Mesendoderm (in vitro differentiated cells): ENCODE measurements around the gene MTCP1. TPM values are rescaled to one million over a fixed set of nuclear protein-coding genes. Genes with fewer than 3 reads are reported as not detected.

Experiments
- DNase-seq: peaks from one replicate; pipeline ENCODE4 v3.0.0; 2013
- H2AK5ac ChIP-seq: 2 replicates; pipeline ENCODE4 v1.6.1; 2013; ENCODE audit warnings: low read length, inconsistent platforms
- H2BK120ac ChIP-seq: 2 replicates; pipeline ENCODE4 v1.6.1; 2013; ENCODE audit warnings: low read depth, mild to moderate bottlenecking, low read length, moderate library complexity, mixed read lengths
- H2BK15ac ChIP-seq: replicated peaks from 2 replicates; pipeline ENCODE4 v1.6.1; 2013; ENCODE audit warnings: low read depth, mild to moderate bottlenecking, moderate library complexity
- H2BK5ac ChIP-seq: 2 replicates; pipeline ENCODE4 v1.6.1; 2013; ENCODE audit warnings: low read length, inconsistent platforms
- H3K18ac ChIP-seq: 2 replicates; pipeline ENCODE4 v1.6.1; 2013; ENCODE audit warnings: mild to moderate bottlenecking, low read length, mixed read lengths
- H3K23ac ChIP-seq: one replicate; pipeline ENCODE4 v1.6.1; 2013; ENCODE audit warnings: low read length
- H3K27ac ChIP-seq: 2 replicates; pipeline ENCODE4 v1.5.1; 2013; ENCODE audit warnings: low read depth, mild to moderate bottlenecking, inconsistent platforms, low read length, moderate library complexity
- H3K27me3 ChIP-seq: 2 replicates; pipeline ENCODE4 v1.6.1; 2013; ENCODE audit warnings: low read length, control low read depth, mild to moderate bottlenecking, inconsistent platforms; ENCODE audit not compliant: insufficient read depth, poor library complexity
- H3K36me3 ChIP-seq: 2 replicates; pipeline ENCODE4 v1.6.1; 2013; ENCODE audit warnings: low read length, inconsistent platforms; ENCODE audit not compliant: control insufficient read depth, insufficient read depth
- H3K4ac ChIP-seq: one replicate; pipeline ENCODE4 v1.6.1; 2013; ENCODE audit warnings: low read depth, mild to moderate bottlenecking, low read length, moderate library complexity
- H3K4me1 ChIP-seq: 2 replicates; pipeline ENCODE4 v1.6.1; 2013; ENCODE audit warnings: low read depth, low read length, inconsistent platforms; ENCODE audit not compliant: control insufficient read depth
- H3K4me2 ChIP-seq: 2 replicates; pipeline ENCODE4 v1.6.1; 2013; ENCODE audit warnings: low read length
- H3K4me3 ChIP-seq: 2 replicates; pipeline ENCODE4 v1.5.1; 2013; ENCODE audit warnings: mild to moderate bottlenecking, low read length
- H3K56ac ChIP-seq: one replicate; pipeline ENCODE4 v1.6.1; 2013; ENCODE audit warnings: low read length
- H3K79me1 ChIP-seq: 2 replicates; pipeline ENCODE4 v1.6.1; 2013; ENCODE audit warnings: low read length, inconsistent platforms
- H3K79me2 ChIP-seq: 2 replicates; pipeline ENCODE4 v1.6.1; 2013; ENCODE audit warnings: mild to moderate bottlenecking, low read length; ENCODE audit not compliant: control insufficient read depth, insufficient read depth
- H3K9ac ChIP-seq: 2 replicates; pipeline ENCODE4 v1.6.1; 2013; ENCODE audit warnings: low read length, inconsistent platforms
- H4K5ac ChIP-seq: one replicate; pipeline ENCODE4 v1.6.1; 2013; ENCODE audit warnings: low read length
- H4K8ac ChIP-seq: one replicate; pipeline ENCODE4 v1.6.1; 2013; ENCODE audit warnings: low read depth, mild to moderate bottlenecking, control low read depth, low read length, moderate library complexity
- WGBS: extraction: QIAGEN DNeasy Blood & Tissue Kit; methylation state at CpG from one replicate; pipeline ENCODE4 v1.1.7; 2013; ENCODE audit warnings: low lambda C conversion rate, missing lambda C conversion rate; ENCODE audit not compliant: insufficient coverage; ENCODE audit errors: extremely low coverage; 5-methylcytosine and 5-hydroxymethylcytosine counted together
- polyA plus RNA-seq, 2 experiments: library from polyadenylated mRNA; stranded (reverse); fragments of 200-250 nt; gene quantifications; one replicate each; pipeline ENCODE4 v1.2.3, GENCODE V29; 2013

MTCP1 gene
- 18.8 TPM for polyA plus RNA-seq (2013, experiment 1 of 2)
- polyA plus RNA-seq (2013, experiment 2 of 2) = 21.3 TPM

- H3K27ac ChIP-seq = peak within 1 kb of the TSS; percentile 44
- H3K36me3 ChIP-seq = no peaks in the 10 kb centered on the region
- no peaks in the 10 kb centered on the region for H3K4me1 ChIP-seq
- peak; percentile 86 for DNase-seq
- H3K18ac ChIP-seq = peak within 1 kb of the TSS; percentile 42
- peaks cover 3% of the 10 kb centered on the region for H3K79me2 ChIP-seq
- no peaks in the 10 kb centered on the region for H3K79me1 ChIP-seq
- peak within 1 kb of the TSS; percentile 98 for H3K56ac ChIP-seq
- H4K8ac ChIP-seq = no peak within 1 kb of the TSS
- peak within 1 kb of the TSS; percentile 91 for H3K4me3 ChIP-seq
- peak within 1 kb of the TSS; percentile 81 for H3K4ac ChIP-seq
- H2BK120ac ChIP-seq = no peak within 1 kb of the TSS
- no peak within 1 kb of the TSS for H2AK5ac ChIP-seq
- H3K9ac ChIP-seq = peak within 1 kb of the TSS; percentile 88
- H2BK5ac ChIP-seq = no peak within 1 kb of the TSS
- peak within 1 kb of the TSS; percentile 59 for H3K4me2 ChIP-seq
- no CpG with 5 or more reads among the region's 81 CpGs for WGBS
- no peak within 1 kb of the TSS for H3K23ac ChIP-seq
- no peaks in the 10 kb centered on the region for H3K27me3 ChIP-seq
- no peak within 1 kb of the TSS for H2BK15ac ChIP-seq
- H4K5ac ChIP-seq = no peak within 1 kb of the TSS
These were observed at the start of gene MTCP1, which contains the start of the genes BRCC3 and CMC4 for GRCh38 chrX:155070975-155071693. TSS of gene MTCP1 (minus strand) at chrX:155071136. CDS start at chrX:155066010, 5,126 bp downstream. TSS of gene BRCC3 (plus strand) at chrX:155071508. CDS start at chrX:155071528, 20 bp downstream. TSS of gene CMC4 (minus strand) at chrX:155071136. CDS start at chrX:155064023, 7,113 bp downstream.

- no peak overlapping the region for H2AK5ac ChIP-seq
- no CpG with 5 or more reads among the region's 1 CpG for WGBS
- H3K79me1 ChIP-seq = no peaks in the 10 kb centered on the region
- H3K27me3 ChIP-seq = no peaks in the 10 kb centered on the region
- no peak overlapping the region for H3K4me3 ChIP-seq
- no peaks in the 10 kb centered on the region for H3K79me2 ChIP-seq
- H3K27ac ChIP-seq = no peak overlapping the region
- no peak overlapping the region for H4K5ac ChIP-seq
- no peak overlapping the region for H4K8ac ChIP-seq
- H2BK15ac ChIP-seq = no peak overlapping the region
- H3K56ac ChIP-seq = no peak overlapping the region
- H3K4me2 ChIP-seq = no peak overlapping the region
- no peak overlapping the region for H2BK5ac ChIP-seq
- H3K18ac ChIP-seq = no peak overlapping the region
- no peak overlapping the region for H3K9ac ChIP-seq
- no peak overlapping the region for H2BK120ac ChIP-seq
- H3K4ac ChIP-seq = no peak overlapping the region
- no peak overlapping the region for H3K23ac ChIP-seq
- H3K4me1 ChIP-seq = no peaks in the 10 kb centered on the region
- no peak for DNase-seq
- H3K36me3 ChIP-seq = no peaks in the 10 kb centered on the region
These were observed 44.4 kb upstream of the MTCP1 start for GRCh38 chrX:155115174-155115819.

GRCh38 chrX:155113097-155113496, 42.2 kb upstream of the MTCP1 start:
- Histone ChIP-seq H3K36me3 (no peaks in the 10 kb centered on the region), H3K27ac (no peak overlapping the region), H3K27me3 (no peaks in the 10 kb centered on the region), H3K9ac (no peak overlapping the region), H3K23ac (no peak overlapping the region), H2BK5ac (no peak overlapping the region), H2BK120ac (no peak overlapping the region), H2AK5ac (no peak overlapping the region), H3K4me1 (no peaks in the 10 kb centered on the region), H3K79me1 (no peaks in the 10 kb centered on the region), H3K4me2 (no peak overlapping the region), H3K79me2 (no peaks in the 10 kb centered on the region), H3K4ac (no peak overlapping the region), H3K18ac (no peak overlapping the region), H3K4me3 (no peak overlapping the region), H4K8ac (no peak overlapping the region), H2BK15ac (no peak overlapping the region), H3K56ac (no peak overlapping the region), H4K5ac (no peak overlapping the region)
- no peak for DNase-seq
- no CpG with 5 or more reads among the region's 4 CpGs for WGBS

GRCh38 chrX:155112171-155112570, 41.2 kb upstream of the MTCP1 start:
- Histone ChIP-seq H2BK120ac (no peak overlapping the region), H3K9ac (no peak overlapping the region), H2AK5ac (no peak overlapping the region), H3K27me3 (no peaks in the 10 kb centered on the region), H3K79me2 (no peaks in the 10 kb centered on the region), H3K36me3 (no peaks in the 10 kb centered on the region), H3K79me1 (no peaks in the 10 kb centered on the region), H2BK15ac (no peak overlapping the region), H3K18ac (no peak overlapping the region), H3K23ac (no peak overlapping the region), H3K4me1 (no peaks in the 10 kb centered on the region), H2BK5ac (no peak overlapping the region), H3K56ac (no peak overlapping the region), H3K4me2 (no peak overlapping the region), H4K5ac (no peak overlapping the region), H3K4ac (no peak overlapping the region), H3K27ac (no peak overlapping the region), H3K4me3 (no peak overlapping the region), H4K8ac (no peak overlapping the region)
- no peak for DNase-seq
- WGBS = no CpG with 5 or more reads among the region's 3 CpGs

- Histone ChIP-seq H2AK5ac (no peak overlapping the region), H3K18ac (no peak overlapping the region), H3K79me1 (no peaks in the 10 kb centered on the region), H3K4ac (no peak overlapping the region), H3K36me3 (no peaks in the 10 kb centered on the region), H3K9ac (no peak overlapping the region), H3K27me3 (no peaks in the 10 kb centered on the region), H2BK15ac (no peak overlapping the region), H3K4me3 (no peak overlapping the region), H2BK5ac (no peak overlapping the region), H3K4me1 (no peaks in the 10 kb centered on the region), H3K79me2 (no peaks in the 10 kb centered on the region), H4K5ac (no peak overlapping the region), H3K27ac (no peak overlapping the region), H3K23ac (no peak overlapping the region), H3K4me2 (no peak overlapping the region), H4K8ac (no peak overlapping the region), H3K56ac (no peak overlapping the region), H2BK120ac (no peak overlapping the region)
- no peak for DNase-seq
These were observed 37.5 kb upstream of the MTCP1 start for GRCh38 chrX:155108427-155108826.
